Neural progenitor cell (in vitro differentiated cells): Measurements from ENCODE around the gene DNAJC5.

ENCODE experiments used
- CTCF ChIP-seq: fragments of 200-600 bp; sonication (generic); IDR thresholded peaks from 2 replicates; pipeline ENCODE4 v1.5.1; 2017; ENCODE audit warnings: antibody characterized with exemption, mild to moderate bottlenecking
- EZH2 ChIP-seq: fragments of 200-600 bp; sonication (generic); IDR thresholded peaks from 2 replicates; pipeline ENCODE4 v1.6.1; 2017; ENCODE audit warnings: antibody characterized with exemption, mild to moderate bottlenecking, moderate library complexity
- EZH2phosphoT487 ChIP-seq: fragments of 200-600 bp; sonication (generic); IDR thresholded peaks from 2 replicates; pipeline ENCODE4 v1.6.1; 2017; ENCODE audit warnings: antibody characterized with exemption

DNA sequence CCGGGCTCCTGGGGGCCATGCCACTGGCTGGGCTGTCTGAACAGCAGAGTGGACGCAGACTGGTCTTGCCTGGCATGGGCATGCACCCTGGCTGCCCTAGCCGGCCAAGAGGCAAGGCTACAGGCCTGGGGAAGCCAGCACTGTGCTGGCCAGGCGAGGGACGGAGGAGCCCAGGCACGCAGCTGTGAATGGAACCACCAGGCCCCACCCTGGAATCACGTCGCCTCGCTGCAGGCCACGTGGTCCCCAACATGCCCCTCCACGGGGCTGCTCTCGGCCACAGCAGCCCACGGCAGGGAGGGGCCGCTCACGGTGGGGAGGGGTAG is 57.2 kb downstream of the DNAJC5 start:
- TF ChIP-seq CTCF (no peak), EZH2phosphoT487 (no peak), EZH2 (no peak)
